ENCODE data around the gene GDF9. TPM values are rescaled to one million over a fixed set of nuclear protein-coding genes. Genes with fewer than 3 reads are reported as not detected.
A peak's percentile ranks its signal among the peaks of the same experiment; 100 is the strongest.

Gene GDF9
- total RNA-seq, 2 experiments from 2014 or later: 0.41 to 0.69 TPM

GRCh38 chr5:132889501-132889900 lies 23.2 kb upstream of the GDF9 start:
- Mint-ChIP-seq H3K4me1 (peaks cover 3% of the 10 kb centered on the region), H3K27ac (no peak overlapping the region), H3K36me3 (ENCODE audit: low read depth) (peaks cover 36% of the 10 kb centered on the region), H3K27me3 (no peaks in the 10 kb centered on the region), H3K9me3 (ENCODE audit: low read depth) (no peaks in the 10 kb centered on the region), H3K4me3 (no peak overlapping the region)
- intact Hi-C loops (cut with DNase I, micrococcal nuclease): no loop called here
- POLR2A ChIA-PET: no interaction called here
- no peak for ATAC-seq
- no peak for DNase-seq
- CTCF ChIA-PET: no interaction called here

- intact Hi-C loops (cut with DNase I, micrococcal nuclease): no loop called here
- DNase-seq (no peak), ATAC-seq (no peak)
- peaks cover 5% of the 10 kb centered on the region for H3K4me1 Mint-ChIP-seq
- ChIA-PET CTCF (interaction anchor here (1.2 kb wide), 1 partner anchor 18 kb away, joined by 3 read pairs; no protein-coding TSS in a partner anchor), POLR2A (no interaction called here)
- peaks cover 30% of the 10 kb centered on the region for H3K36me3 Mint-ChIP-seq (ENCODE audit: low read depth)
- H3K4me3 Mint-ChIP-seq: no peak overlapping the region
- no peaks in the 10 kb centered on the region for H3K9me3 Mint-ChIP-seq (ENCODE audit: low read depth)
- H3K27me3 Mint-ChIP-seq: no peaks in the 10 kb centered on the region
- H3K27ac Mint-ChIP-seq: no peak overlapping the region
Observed at GRCh38 chr5:132887283-132887682, 21.0 kb upstream of the GDF9 start.

GRCh38 chr5:132886064-132886823 lies 20.0 kb upstream of the GDF9 start:
- Mint-ChIP-seq H3K9me3 (ENCODE audit: low read depth) (no peaks in the 10 kb centered on the region), H3K27me3 (no peaks in the 10 kb centered on the region), H3K27ac (peak overlapping the region; percentile 7), H3K36me3 (ENCODE audit: low read depth) (peaks cover 24% of the 10 kb centered on the region), H3K4me1 (peaks cover 5% of the 10 kb centered on the region), H3K4me3 (no peak overlapping the region)
- intact Hi-C loops (cut with DNase I, micrococcal nuclease): no loop called here
- CTCF ChIA-PET: interaction anchor here (0.8 kb wide), 1 partner anchor 258 kb away, joined by 3 read pairs; no protein-coding TSS in a partner anchor
- no peak for ATAC-seq
- no peak for DNase-seq
- POLR2A ChIA-PET: no interaction called here

- ATAC-seq (no peak), DNase-seq (no peak)
- CTCF ChIA-PET: interaction anchor here (0.7 to 1.7 kb wide), 6 partner anchors 10 to 200 kb away, joined by 3 to 4 read pairs (median 4); no protein-coding TSS in a partner anchor
- intact Hi-C loops (cut with DNase I, micrococcal nuclease): no loop called here
- peaks cover 33% of the 10 kb centered on the region for H3K36me3 Mint-ChIP-seq (ENCODE audit: low read depth)
- no peak overlapping the region for H3K4me3 Mint-ChIP-seq
- peaks cover 5% of the 10 kb centered on the region for H3K4me1 Mint-ChIP-seq
- no peaks in the 10 kb centered on the region for H3K27me3 Mint-ChIP-seq
- H3K27ac Mint-ChIP-seq: no peak overlapping the region
- POLR2A ChIA-PET: no interaction called here
- H3K9me3 Mint-ChIP-seq (ENCODE audit: low read depth): no peaks in the 10 kb centered on the region
Observed at GRCh38 chr5:132884548-132884947, 18.3 kb upstream of the GDF9 start.

- Mint-ChIP-seq H3K27ac (no peak overlapping the region), H3K36me3 (ENCODE audit: low read depth) (peaks cover 33% of the 10 kb centered on the region)
- intact Hi-C loops (cut with DNase I, micrococcal nuclease): loop anchor here (1.0 kb wide), 1 partner anchor 53 kb away; the partner anchor contains the start of gene SHROOM1 (in 2 of the 2)
Observed at GRCh38 chr5:132883261-132883834, 17.1 kb upstream of the GDF9 start.

GRCh38 chr5:132877938-132878337 lies 11.7 kb upstream of the GDF9 start:
- Mint-ChIP-seq H3K9me3 (ENCODE audit: low read depth) (no peaks in the 10 kb centered on the region), H3K27me3 (no peaks in the 10 kb centered on the region), H3K4me1 (no peaks in the 10 kb centered on the region), H3K27ac (no peak overlapping the region), H3K36me3 (ENCODE audit: low read depth) (peaks cover 20% of the 10 kb centered on the region), H3K4me3 (no peak overlapping the region)
- DNase-seq: no peak
- ChIA-PET CTCF (interaction anchor here (0.9 to 1.3 kb wide), 2 partner anchors 16 to 49 kb away, joined by 3 to 5 read pairs; no protein-coding TSS in a partner anchor), POLR2A (no interaction called here)
- intact Hi-C loops (cut with DNase I, micrococcal nuclease): no loop called here
- ATAC-seq: no peak

More at GRCh38 chr5:132883261-132883834, 17.1 kb upstream of the GDF9 start:
- POLR2A ChIA-PET: interaction anchor here (0.6 kb wide), 1 partner anchor 333 kb away, joined by 3 read pairs; no protein-coding TSS in a partner anchor
- ATAC-seq: peak; percentile 72
- H3K9me3 Mint-ChIP-seq (ENCODE audit: low read depth): no peaks in the 10 kb centered on the region
- peak; percentile 34 for DNase-seq
- peaks cover 5% of the 10 kb centered on the region for H3K4me1 Mint-ChIP-seq
- CTCF ChIA-PET: interaction anchor here (0.6 to 2.0 kb wide), 18 partner anchors 8 to 496 kb away, joined by 3 to 10 read pairs (median 4); partner anchors contain the start of genes CCNI2, GDF9, SHROOM1 and UQCRQ
- H3K4me3 Mint-ChIP-seq: no peak overlapping the region
- no peaks in the 10 kb centered on the region for H3K27me3 Mint-ChIP-seq

- H3K9me3 Mint-ChIP-seq (ENCODE audit: low read depth): no peaks in the 10 kb centered on the region
- no peak overlapping the region for H3K27ac Mint-ChIP-seq
- no peak for ATAC-seq
- intact Hi-C loops (cut with DNase I, micrococcal nuclease): no loop called here
- no peaks in the 10 kb centered on the region for H3K4me1 Mint-ChIP-seq
- no peaks in the 10 kb centered on the region for H3K27me3 Mint-ChIP-seq
- CTCF ChIA-PET: interaction anchor here (0.9 to 1.3 kb wide), 3 partner anchors 16 to 49 kb away, joined by 3 to 5 read pairs (median 3); no protein-coding TSS in a partner anchor
- no peak for DNase-seq
- POLR2A ChIA-PET: interaction anchor here (0.5 to 0.6 kb wide), 2 partner anchors 11 to 132 kb away, joined by 3 read pairs; partner anchors contain the start of gene UQCRQ
- H3K4me3 Mint-ChIP-seq: no peak overlapping the region
- H3K36me3 Mint-ChIP-seq (ENCODE audit: low read depth): peaks cover 23% of the 10 kb centered on the region
Observed at GRCh38 chr5:132877466-132877865, 11.2 kb upstream of the GDF9 start.

- intact Hi-C loops (cut with DNase I, micrococcal nuclease): no loop called here
- no peak overlapping the region for H3K4me3 Mint-ChIP-seq
- no peaks in the 10 kb centered on the region for H3K27me3 Mint-ChIP-seq
- CTCF ChIA-PET: interaction anchor here (0.6 to 1.9 kb wide), 4 partner anchors 7 to 379 kb away, joined by 3 to 5 read pairs (median 4); no protein-coding TSS in a partner anchor
- no peaks in the 10 kb centered on the region for H3K4me1 Mint-ChIP-seq
- peaks cover 32% of the 10 kb centered on the region for H3K36me3 Mint-ChIP-seq (ENCODE audit: low read depth)
- no peak overlapping the region for H3K27ac Mint-ChIP-seq
- ATAC-seq (no peak), DNase-seq (no peak)
- no peaks in the 10 kb centered on the region for H3K9me3 Mint-ChIP-seq (ENCODE audit: low read depth)
- POLR2A ChIA-PET: no interaction called here
Observed at GRCh38 chr5:132876020-132876759, 9.9 kb upstream of the GDF9 start.

- ChIA-PET POLR2A (no interaction called here), CTCF (interaction anchor here (0.6 to 1.1 kb wide), 2 partner anchors 490 to 1283 kb away, joined by 3 read pairs; no protein-coding TSS in a partner anchor)
- Mint-ChIP-seq H3K27me3 (no peaks in the 10 kb centered on the region), H3K27ac (no peak overlapping the region), H3K9me3 (ENCODE audit: low read depth) (no peaks in the 10 kb centered on the region), H3K4me3 (no peak overlapping the region), H3K36me3 (ENCODE audit: low read depth) (peaks cover 36% of the 10 kb centered on the region), H3K4me1 (no peaks in the 10 kb centered on the region)
- intact Hi-C loops (cut with DNase I, micrococcal nuclease): no loop called here
- ATAC-seq (no peak), DNase-seq (no peak)
Observed at GRCh38 chr5:132873930-132874271, 7.6 kb upstream of the GDF9 start.

- Mint-ChIP-seq H3K36me3 (ENCODE audit: low read depth) (peaks cover 38% of the 10 kb centered on the region), H3K9me3 (ENCODE audit: low read depth) (no peaks in the 10 kb centered on the region), H3K27ac (no peak within 1 kb of the TSS), H3K4me3 (no peak within 1 kb of the TSS), H3K27me3 (no peaks in the 10 kb centered on the region), H3K4me1 (peaks cover 4% of the 10 kb centered on the region)
- ATAC-seq: no peak
- no peak for DNase-seq
- ChIA-PET CTCF (interaction anchor here (0.6 to 1.2 kb wide), 3 partner anchors 11 to 1282 kb away, joined by 3 read pairs; no protein-coding TSS in a partner anchor), POLR2A (interaction anchor here (0.6 kb wide), 1 partner anchor 34 kb away, joined by 3 read pairs; no protein-coding TSS in a partner anchor)
- intact Hi-C loops (cut with DNase I, micrococcal nuclease): no loop called here
Observed at GRCh38 chr5:132873119-132873929, 7.1 kb upstream of the GDF9 start, which contains the start of gene LEAP2. LEAP2 (plus strand) TSS chr5:132873668; CDS start chr5:132873695, 27 bp downstream.

All from activated CD4-positive, alpha-beta T cell treated with anti-CD3 and anti-CD28 coated beads for 36 hours (primary cell).